ENCODE measurements around the gene ST6GALNAC5. TPM values are rescaled to one million over a fixed set of nuclear protein-coding genes. Genes with fewer than 3 reads are reported as not detected.

ST6GALNAC5 gene
- total and polyA plus RNA-seq, 2 donors (not counting 3 experiments of a cell fraction or from before 2014, with no cell fraction given), result not detected

GRCh38 chr1:77037038-77037437 lies 169.8 kb downstream of the ST6GALNAC5 start:
- intact Hi-C loops (cut with micrococcal nuclease), result no loop called here
- peaks cover 0 to 2% of the 10 kb centered on the region in 2 experiments for H3K27me3 ChIP-seq (ENCODE audit: control insufficient read depth in 2 of 2, insufficient read depth in 2 of 2, low read length in 2 of 2)
- no peak overlapping the region for H3K4me2 ChIP-seq (ENCODE audit: insufficient read depth, low read length)
- H4K20me1 ChIP-seq (replicated peaks; ENCODE audit: control insufficient read depth, extremely low read depth, insufficient read depth, low read length), result no peaks in the 10 kb centered on the region
- H3K36me3 ChIP-seq (ENCODE audit: control insufficient read depth in 2 of 2, extremely low read depth in 1 of 2, insufficient read depth in 2 of 2, low read length in 2 of 2), result no peaks in the 10 kb centered on the region
- H3K9me3 ChIP-seq (replicated peaks; ENCODE audit: control insufficient read depth, insufficient read depth, low read length), result no peaks in the 10 kb centered on the region
- no peak overlapping the region for H3K9ac ChIP-seq (replicated peaks; ENCODE audit: extremely low read depth, insufficient read depth, low read length)
- H3K4me3 ChIP-seq (replicated peaks in 1 of 3; ENCODE audit: insufficient read depth in 1 of 3, low read depth in 1 of 3, low read length in 3 of 3), result no peak overlapping the region
- H3K27ac ChIP-seq (ENCODE audit: insufficient read depth, low read depth, low read length), result no peak overlapping the region
- no peak for TF ChIP-seq JUN (IDR thresholded peaks at IDR 0.05; ENCODE audit: borderline replicate concordance, insufficient read depth, insufficient read length, low read depth)
- no peak for TF ChIP-seq EZH2 (IDR thresholded peaks at IDR 0.05; ENCODE audit: borderline replicate concordance, low read depth, low read length, severe bottlenecking)
- TF ChIP-seq FOS (IDR thresholded peaks at IDR 0.05; ENCODE audit: borderline replicate concordance, insufficient read depth, low read length), result no peak
- no peak for TF ChIP-seq MYC (IDR thresholded peaks at IDR 0.05; ENCODE audit: low read depth, low read length)
- no peak for TF ChIP-seq CTCF (IDR thresholded peaks at IDR 0.05; ENCODE audit: extremely low read depth in 1 of 2, insufficient read depth in 1 of 2, low read depth in 1 of 2, low read length in 2 of 2)
- TF ChIP-seq MAX (IDR thresholded peaks at IDR 0.05; ENCODE audit: insufficient read depth, insufficient read length), result no peak
- no peak for TF ChIP-seq POLR2A (IDR thresholded peaks at IDR 0.05; ENCODE audit: low read depth, low read length)
- TF ChIP-seq POLR2AphosphoS5 (IDR thresholded peaks at IDR 0.05; ENCODE audit: insufficient read depth, low read depth, low read length), result no peak
- no peak for TF ChIP-seq GATA2 (IDR thresholded peaks at IDR 0.05; ENCODE audit: insufficient read depth, insufficient read length, low read depth, low read length)
- no peak for DNase-seq (ENCODE audit: low read depth, low spot score)
- no peaks in the 10 kb centered on the region for H3K9me1 ChIP-seq (replicated peaks; ENCODE audit: control insufficient read depth, extremely low read depth, insufficient read depth, low read length)
- no peak for FAIRE-seq
- no peaks in the 10 kb centered on the region for H3K4me1 ChIP-seq (ENCODE audit: control insufficient read depth, extremely low read depth, insufficient read depth, low read length)
- H3K79me2 ChIP-seq (ENCODE audit: control insufficient read depth, insufficient read depth, low read length), result no peaks in the 10 kb centered on the region
- no TSS peak for BruUV-seq (replicated peaks)
- CTCF ChIA-PET, result no interaction called here
- no peak overlapping the region for H2AFZ ChIP-seq (ENCODE audit: low read depth, low read length)
- POLR2A ChIA-PET, result no interaction called here
- dilution Hi-C loops (cut with MboI; ENCODE audit: extremely low pct_ligation_motif_present, low sequenced_read_pairs), result no loop called here

All from endothelial cell of umbilical vein (primary cell).